T-helper 2 cell (primary cell): Measurements from ENCODE around the gene CAMK2B.
A peak's percentile ranks its signal among the peaks of the same experiment; 100 is the strongest.

Experiments used
- DNase-seq, 5 experiments: peaks; one replicate each; pipeline versions ENCODE4 v3.0.0 to v3.0.0-alpha.2; 2012 to 2022
- total RNA-seq, 2 donors: gene quantifications; one replicate each; lab custom pipeline; 2026; lab: John Stamatoyannopoulos, UW

CAMK2B gene
- 0.31 to 0.40 reads per million in 2 donors for total RNA-seq

DNA sequence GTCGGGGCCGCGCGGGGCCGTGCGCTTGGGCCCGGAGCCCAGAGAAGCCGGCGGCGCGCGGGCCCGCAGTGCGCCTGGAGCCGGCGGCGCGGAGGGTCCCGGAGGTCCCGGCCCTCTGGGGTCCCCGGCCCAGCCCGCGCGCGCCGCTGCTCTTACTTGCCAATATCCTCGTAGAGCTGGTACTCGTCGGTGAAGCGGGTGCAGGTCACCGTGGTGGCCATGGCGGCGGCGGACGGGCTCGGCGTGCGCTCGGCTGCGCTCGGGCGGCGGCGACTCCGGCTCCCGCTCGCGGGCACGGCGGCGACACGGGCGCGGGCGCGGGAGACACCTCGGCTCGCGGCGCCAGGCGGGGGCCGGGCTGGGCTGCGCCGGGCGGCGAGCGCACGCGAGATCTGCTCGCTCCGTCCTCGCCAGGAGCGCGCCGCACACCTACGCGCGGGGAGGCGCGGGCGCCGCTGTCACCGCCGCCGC, at the start of gene CAMK2B:
CAMK2B (minus strand) TSS at position 394 of the 471 bp plus-strand sequence; CDS start at position 221, 173 bp downstream.
- DNase-seq: no peak

DNA sequence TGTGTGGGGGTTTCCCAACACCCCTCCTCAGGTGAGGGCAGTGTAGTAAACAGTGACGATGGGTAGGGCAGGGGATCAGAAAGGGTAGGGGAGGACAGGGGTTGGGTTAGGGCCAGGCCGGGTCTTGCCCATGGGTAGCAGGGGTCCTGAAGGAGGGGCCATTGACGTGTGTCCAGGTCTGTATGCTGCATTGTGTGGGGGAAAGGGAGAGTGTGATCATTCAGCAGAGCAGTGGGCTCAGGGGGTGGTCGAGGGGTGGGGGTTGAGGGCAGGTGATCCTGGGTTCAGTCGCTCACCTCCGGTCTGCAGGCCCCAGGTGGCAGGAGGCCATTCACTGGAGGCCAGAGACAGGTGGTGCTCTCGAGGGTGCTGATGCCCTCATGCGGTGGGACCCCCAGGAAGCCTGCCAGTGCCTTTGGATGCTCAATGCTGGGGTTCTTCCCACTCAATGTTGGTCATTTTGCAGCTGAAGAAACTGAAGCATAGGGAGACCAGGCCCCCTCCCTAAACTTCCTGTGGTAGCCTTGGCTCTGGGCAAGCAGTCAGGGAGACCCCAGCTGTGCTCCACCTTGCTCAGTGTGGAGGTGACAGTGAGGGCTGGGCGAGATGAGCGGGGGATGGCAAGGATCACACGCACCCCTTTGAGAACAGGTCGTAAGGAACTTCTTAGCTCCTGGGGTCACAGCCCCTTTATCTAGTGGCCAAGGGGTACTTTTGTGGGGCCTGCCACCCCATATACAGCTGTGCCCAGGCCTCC, 48.8 kb upstream of the CAMK2B start:
- no peak for DNase-seq

DNA sequence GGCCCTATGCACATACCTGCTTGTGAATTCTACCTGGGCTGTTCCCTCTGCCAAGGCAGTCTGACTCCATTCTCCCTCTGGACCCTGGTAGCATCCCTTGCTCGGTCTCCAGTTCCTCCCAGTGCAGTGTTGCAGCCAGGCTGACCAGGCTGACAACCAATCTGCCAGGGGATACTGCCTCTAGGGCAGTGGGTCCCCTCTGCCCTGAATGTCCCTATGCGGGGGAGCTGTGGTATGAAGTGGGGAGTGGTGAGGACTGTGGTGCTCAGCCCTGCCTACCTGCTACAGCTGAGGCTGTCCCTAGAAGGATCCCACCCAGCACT, 48.0 kb upstream of the CAMK2B start:
- DNase-seq: no peak

DNA sequence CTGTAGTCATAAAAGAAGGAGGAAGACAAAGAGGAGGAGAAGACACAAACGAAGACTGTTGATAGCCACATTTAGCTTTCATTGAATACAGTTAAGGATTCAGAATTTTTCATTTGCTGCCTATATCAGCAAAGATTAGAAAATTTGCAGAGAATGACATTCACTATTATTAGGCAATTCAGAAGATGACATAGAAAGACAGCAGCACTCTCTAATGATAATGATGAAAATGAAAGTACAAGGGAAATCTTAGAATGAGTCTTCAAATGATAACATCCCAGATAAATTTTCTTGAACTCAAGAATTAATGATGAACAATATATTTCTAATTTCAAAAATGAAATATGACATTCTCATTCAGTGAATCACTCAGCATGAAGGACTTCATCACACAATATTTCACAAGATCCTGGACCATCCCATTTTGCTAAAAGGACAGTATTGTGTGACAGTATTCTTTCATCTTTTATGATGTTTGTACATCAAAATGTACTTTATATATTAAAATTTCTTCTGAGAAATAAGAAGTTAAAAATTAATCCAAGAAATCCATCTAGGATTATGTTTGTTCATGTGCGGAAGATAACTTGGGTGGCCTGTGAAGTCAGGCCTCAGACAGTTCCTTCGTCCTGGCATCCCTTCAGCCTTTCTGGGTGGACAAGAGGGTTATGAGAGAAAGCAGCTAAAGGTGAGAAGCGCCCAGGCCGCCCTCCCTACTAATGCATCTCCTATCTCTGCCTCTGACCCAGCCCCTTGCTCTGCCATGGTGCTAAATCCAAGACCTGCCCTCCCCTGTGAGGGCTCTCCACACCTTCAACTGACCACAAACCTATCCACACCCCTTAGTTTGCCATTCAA, 47.4 kb upstream of the CAMK2B start:
- no peak for DNase-seq

DNA sequence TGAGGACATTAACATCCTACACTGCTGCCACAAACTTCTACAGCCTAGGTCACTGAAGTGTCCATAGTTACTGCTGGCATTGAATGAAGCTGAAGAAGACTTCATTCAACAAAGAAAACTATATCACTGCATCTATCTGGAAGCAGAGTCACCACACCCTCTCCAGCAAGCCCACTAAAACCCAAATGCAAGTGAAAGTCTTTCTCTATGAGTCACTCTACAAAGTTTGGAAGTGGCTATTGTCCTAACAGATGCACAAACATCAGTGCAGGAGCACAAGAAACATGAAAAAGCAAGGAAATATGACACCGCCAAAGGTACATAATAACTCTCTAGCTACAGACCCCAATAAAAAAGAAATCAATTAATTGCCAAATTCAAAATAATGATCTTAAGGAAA, 43.5 kb upstream of the CAMK2B start:
- DNase-seq: no peak

DNA sequence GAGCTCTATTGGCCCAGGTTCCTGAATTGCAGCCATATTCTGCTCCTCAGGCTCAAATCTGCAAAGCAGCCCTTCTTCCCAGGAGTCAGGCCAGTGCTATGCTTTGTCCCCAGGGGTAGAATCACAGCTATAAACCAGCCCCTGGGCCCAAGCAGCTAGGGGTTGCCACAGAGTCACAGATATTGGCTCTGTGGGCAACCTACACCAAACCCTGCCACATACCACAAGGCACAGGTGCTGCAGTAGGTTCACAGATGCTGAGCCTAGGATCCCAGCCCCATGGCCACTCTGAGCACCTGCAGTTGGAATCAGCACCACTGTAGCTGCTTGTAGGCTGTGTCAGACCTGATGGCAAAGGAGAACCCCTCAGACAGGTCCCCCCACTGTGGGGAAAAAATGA, 43.1 kb upstream of the CAMK2B start:
- DNase-seq: no peak

DNA sequence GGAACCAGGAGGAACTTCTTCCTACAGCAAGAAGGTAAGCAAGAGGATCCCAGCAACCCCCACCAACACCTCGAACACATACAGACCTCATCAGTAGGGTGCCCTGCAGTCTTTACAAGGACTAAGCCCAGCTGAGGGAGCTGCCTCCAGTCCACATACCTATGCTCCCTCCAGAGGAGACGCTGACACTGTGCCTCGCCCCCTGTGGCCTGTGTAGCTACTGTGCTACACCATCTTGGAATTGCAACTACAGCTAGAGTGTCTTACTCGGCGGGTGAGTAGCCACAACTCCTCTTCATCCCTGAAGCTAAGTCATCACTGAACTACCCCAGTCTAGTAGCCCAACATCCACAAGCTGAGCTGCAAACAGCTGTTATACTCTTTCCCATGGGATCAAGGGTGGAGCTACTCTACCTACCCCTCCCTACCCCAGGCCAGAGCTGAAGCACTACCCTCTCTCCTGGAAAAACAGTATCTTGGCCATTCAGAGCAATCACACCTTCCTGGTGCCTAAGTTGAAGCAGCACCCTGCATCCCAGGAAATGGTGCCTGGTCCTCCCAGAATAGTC, 42.2 kb upstream of the CAMK2B start:
- no peak for DNase-seq

DNA sequence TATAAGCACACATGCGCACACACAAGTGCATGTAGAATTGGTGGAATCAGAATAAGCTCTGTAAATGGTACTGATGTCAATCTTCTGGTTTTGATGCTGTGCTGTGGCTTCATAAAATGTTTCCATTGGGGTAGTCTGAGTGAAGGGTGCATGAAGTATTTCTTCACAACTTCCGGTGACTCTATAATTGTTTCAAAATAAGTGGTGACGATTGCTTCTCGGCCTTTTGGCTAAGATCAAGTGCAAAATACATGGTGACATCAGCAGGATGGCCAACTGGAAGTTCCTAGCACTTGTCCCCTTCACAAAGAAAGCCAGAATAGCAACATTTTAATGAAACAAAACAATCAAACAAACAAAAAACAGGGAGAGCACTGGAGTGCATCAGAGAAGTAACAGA, 41.6 kb upstream of the CAMK2B start:
- DNase-seq: no peak

DNA sequence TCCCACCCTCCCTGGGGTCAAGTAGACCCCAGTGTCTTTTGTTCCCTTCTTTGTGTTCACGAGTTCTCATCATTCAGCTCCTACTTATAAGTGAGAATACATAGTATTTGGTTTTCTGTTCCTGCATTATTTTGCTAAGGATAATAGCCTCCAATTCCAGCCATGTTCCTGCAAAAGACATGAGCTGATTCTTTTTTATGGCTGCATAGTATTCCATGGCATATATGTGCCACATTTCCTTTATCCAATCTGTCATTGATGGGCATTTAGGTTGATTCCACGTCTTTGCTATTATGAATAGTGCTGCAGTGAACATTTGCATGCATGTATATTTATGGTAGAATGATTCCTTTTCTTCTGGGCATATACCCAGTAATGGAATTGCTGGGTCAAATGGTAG, 28.3 kb upstream of the CAMK2B start:
- DNase-seq: no peak

DNA sequence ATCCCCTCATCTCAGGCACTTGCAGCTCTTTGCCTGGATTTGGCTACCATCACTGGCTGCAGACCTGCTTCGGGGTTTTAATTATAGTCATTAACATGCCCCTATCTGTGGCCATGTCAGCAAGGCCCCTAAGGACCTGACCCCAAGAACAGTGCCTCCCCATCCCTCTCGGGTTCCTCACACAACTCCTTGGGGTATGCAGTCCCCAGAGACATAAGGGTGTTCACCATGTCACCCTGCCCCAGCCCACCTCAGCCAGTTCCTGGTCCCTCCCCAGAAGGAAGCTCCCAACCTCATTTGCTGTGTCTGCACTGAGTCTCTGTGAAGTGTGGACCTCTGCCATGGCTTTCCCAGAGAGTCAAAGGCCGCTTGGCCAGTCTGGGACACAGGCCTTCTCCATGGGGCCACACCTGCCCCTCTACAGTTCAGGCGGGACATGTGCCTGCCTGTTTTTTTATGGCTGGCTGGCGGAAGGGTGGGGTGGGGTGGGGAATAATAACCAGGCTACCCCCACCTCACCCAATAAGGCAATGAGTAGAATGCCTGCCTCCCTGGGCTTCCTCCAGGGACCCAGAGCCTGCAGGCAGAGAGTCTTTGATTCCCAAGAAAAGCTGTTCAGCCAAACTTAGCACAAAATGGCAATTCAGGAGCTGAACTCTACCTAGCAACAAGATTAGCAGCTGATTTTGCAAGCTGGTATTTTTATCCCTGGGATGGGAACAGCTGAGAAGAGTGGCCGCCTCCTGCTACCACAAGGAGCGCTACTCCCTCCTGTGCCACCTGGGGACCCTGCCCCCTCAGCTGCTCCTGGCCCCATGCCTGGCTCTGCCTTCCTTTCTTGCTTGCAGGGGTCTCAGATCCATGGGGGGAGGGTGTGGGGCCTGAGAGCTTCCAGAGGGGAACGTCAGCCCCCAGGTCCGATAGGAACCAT, 23.7 kb upstream of the CAMK2B start:
- DNase-seq: no peak

DNA sequence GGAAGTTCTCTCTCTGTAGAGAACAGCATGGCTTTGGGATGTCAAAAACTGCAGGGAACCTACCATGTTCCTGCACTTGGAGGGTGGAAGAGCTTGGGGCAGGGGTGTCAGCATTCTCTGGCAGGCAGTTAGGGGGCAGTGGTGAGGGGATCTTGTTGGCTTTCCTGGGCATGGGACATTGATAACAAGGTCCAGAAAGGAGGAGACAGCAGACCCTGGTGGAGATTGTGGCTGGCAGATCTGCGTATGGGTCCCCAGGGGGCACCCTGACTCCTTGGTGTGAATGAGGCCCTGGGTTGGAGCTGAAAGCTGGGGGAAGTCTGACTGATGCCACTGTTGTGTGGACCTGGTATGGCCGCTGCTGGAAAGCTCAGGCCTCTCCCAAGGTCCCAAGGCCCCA, 22.9 kb upstream of the CAMK2B start:
- peak in 1 of 5 experiments; percentile 39 for DNase-seq

DNA sequence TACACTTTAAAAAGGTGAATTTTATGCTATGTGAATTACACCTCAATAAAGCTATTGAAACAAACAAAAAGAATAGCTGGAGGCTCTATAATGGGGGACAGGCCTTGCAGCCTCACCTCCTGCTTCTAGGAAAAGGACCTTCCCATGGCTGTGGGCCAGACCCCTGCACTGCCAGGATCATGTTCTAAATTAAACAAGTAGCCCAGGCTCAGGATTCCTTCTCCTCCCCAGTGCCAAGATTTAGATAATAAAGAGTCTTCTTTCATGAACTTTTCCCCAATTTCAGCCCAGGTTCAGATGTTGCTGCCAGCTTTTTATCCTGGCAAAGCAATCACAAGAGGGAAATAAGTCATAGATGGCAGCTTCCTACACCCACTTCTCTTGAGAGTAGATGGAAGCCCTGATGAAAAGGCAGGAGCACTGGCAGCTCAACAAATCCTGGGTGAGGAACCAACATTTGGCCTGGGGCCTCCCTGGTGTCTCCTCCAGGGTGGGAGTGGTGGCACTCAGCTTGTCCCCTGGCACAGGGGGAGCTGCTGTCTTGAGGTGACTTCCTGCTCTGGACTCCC, 22.2 kb upstream of the CAMK2B start:
- no peak for DNase-seq

DNA sequence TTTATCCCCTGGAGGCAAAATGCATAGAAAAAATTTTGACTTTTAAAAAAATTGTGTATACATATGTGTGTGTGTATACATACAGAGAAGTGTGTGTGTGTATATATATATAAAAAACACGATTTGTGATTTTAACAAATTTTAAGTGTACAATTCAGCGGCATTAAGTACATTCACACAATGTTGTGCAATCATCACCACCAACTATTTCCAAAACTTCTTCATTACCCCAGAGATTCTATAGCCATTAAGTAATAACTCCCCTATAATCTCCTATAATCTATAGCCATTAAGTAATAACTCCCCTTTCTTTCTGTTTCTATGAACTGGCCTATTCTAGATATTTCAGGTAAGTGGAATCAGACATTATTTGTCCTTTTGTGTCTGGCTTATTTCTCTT, 20.7 kb upstream of the CAMK2B start:
- DNase-seq: no peak

DNA sequence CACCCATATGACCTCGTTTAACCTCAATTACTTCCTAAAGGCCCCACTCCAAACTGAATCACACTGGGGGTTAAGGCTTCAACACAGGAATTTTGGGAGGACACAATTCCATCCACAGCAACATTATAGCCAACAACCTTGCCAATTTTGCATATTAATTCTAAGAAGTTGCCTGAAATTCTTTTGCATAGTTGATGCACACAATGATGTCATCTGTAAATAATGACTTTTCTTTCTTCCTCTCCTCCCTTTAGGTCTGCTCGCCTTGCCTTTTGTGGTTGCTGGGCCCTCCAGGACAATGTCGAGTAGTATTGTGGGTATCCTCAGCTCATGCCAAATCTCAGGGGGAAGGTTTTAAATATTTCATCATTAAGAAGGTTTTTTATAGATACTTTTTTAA, 16.0 kb upstream of the CAMK2B start:
- no peak for DNase-seq

DNA sequence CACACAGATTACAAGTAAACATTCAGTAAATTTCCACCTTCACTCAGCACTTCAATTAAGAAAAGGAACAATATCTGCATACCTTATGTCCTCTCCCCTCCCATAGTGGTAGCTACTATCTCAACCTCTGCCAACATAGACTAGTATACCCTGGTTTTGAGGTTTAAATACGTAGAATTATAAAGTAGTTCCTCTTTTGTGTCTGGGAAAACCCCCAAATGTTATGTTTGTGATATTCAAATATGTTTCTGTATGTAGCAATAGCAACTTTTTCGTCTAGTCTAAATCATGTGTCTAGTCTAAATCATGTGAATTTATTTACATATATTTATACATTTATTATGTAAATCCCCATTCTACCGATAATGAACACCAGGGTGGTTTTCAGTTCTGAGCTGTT, 13.2 kb upstream of the CAMK2B start:
- no peak for DNase-seq

DNA sequence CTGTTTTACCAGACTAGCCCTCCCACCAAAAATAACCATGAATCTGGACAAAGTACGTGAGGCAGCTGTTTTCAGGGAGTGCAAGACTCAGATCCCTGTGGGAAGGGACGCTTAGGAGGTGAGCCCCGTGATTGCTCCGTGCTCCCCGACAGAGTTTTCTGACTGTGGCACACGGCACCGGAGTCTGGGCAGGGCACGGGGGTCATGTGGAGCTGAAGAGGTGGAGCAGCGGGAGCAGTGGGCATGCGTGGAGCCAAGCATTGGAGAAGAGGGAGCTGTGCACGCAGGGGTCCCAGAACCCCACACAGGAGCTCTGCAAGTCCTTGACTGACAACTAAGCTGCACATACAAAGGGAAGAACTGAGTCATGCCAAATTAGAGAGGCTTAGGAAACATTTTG, 11.1 kb upstream of the CAMK2B start:
- no peak for DNase-seq

DNA sequence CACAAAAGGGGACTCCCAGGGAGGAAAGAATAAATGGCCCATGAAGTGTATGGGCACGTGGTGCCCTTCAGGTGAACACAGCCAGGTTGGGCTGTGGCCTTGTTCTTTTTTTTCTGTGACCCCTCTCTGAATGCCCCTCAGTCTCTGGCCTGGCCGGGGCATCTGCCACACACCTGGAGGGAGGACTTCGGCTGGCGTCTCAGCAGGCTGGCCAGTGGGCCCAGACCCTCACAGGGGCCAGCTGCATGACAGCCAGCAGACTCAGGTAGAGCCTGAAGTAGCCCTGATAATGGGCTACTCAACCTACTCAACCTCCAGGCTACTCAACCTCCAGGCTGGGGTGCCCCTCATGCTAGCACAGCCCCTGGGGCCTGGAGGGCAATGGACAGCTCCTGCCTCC, 9.8 kb upstream of the CAMK2B start:
- DNase-seq: no peak

DNA sequence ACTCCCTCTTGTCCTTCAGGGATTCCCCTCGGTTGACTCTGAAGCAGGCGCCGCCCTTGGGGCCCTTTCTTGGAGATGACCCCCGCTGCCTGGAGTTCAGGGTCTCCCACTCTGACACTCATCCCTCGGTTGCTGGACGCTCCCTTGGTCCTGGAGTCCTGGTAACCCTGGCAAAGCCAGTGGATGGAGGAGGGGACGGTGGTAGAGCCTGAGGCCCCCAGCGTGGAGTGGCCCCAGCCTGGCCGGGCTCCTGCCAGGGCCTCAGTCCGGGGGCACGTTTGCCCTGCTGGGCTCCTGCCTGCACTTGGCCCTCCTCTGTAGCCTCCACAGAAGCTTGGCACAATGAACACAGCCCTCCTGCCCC, 9.3 kb upstream of the CAMK2B start:
- DNase-seq: no peak

DNA sequence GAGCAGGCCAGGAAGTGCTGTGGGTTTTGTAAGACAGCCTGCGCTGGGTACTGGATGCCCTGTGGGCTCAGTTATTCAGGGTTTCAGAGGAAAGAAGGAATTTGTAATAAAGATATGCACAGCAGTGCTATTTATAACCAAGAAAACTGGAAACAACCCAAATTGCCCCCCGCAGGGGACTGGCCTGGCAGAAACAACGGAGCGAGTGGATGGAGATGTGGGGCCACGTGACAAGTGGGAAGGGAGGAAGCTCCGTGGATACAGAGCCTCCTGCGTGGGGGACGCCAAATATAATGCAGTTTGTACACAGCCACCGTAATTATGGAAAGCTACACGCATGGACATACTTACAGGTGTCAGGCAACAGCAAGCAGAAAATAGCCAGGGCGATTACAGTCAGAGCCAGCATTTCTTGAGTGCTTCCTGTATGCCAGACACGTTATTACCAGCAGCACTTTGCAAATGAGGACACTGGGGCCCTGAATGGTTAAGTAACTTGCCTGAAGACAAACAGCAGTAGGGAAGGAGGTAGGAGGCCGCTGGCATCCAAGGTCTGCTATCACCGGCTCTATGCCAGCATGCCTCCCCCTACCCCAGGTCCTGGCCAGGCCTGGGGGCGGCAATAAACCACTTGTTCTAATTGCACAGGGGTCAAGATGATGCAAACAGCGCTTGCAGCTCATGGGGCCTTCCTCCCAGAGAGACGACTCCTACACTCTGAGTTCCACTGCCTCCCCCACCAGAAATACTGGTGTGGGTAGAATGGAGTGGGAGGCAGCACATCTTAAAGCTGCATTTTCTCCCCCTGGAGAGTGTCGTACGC, 8.7 kb upstream of the CAMK2B start:
- no peak for DNase-seq

DNA sequence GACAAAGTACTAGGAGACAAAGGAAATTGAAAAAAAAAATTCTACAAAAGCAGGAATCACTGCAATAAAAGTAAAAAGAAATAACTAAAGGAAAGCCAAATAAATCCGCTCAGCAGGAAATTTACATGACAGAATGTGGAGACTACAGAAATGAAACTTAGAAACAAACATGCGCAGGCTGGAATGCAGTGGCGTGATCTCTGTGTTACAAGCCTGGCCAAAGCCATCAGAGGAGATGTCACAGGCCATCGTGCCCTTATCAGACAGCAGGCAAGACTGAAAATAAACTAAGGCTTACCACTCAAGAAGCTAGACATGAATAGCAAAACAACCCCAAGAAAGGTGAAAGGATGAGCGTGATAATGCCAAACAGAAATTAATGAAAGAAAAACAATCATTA, 6.3 kb upstream of the CAMK2B start:
- DNase-seq: no peak

DNA sequence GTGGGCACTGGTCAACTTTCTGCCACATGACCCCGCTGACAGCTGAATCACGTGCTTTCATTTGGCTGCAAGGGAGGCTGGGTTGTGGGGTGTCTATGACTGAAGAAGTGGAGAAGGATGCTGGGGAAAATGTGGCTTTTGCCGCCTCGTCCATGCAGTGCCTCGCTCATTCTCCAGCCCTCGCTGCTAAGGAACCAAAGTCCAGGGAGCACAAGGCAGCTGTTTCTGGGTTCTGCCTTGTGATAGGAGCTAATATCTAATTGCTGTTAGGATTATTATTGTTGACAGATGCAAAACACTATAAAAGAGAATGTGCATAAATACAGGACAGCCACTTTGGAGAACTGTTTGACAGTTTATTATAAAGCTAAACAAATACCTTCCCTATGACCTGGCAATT, 4.9 kb upstream of the CAMK2B start:
- no peak for DNase-seq
